Heart right ventricle (tissue), 16 donors: ENCODE data around the gene CCDC71L. TPM values are rescaled to one million over a fixed set of nuclear protein-coding genes. Genes with fewer than 3 reads are reported as not detected.
"Not testable (repeated sequence)": the region's sequence is repeated elsewhere in the genome, so short reads cannot be mapped to it uniquely, and the experiment has no call there.

Source experiments
- ATAC-seq, 8 donors: fragments of 200-7000 bp; cut with Tn5 transposase; one replicate each; pipeline ENCODE4 v1.9.1; 2020; ENCODE audit warnings: mild to moderate bottlenecking in 8 of 8, moderate library complexity in 8 of 8, moderate number of reproducible peaks in 1 of 8
- DNase-seq, 2 donors: peaks; one replicate each; pipeline ENCODE4 v3.0.0-alpha.2; 2020
- H3K27ac ChIP-seq, 10 donors: fragments of 200-600 bp; sonication (generic) in 2 of 10; one replicate each; pipeline versions ENCODE4 v1.5.0 to v1.8.0; 2020 to 2022; ENCODE audit warnings: mild to moderate bottlenecking in 3 of 10
- H3K27me3 ChIP-seq, 7 donors: fragments of 200-600 bp; one replicate each; pipeline ENCODE4 v1.8.0; 2021 to 2022; ENCODE audit warnings: mild to moderate bottlenecking in 2 of 7
- H3K36me3 ChIP-seq, 9 donors: fragments of 200-600 bp; sonication (generic) in 1 of 9; one replicate each; pipeline versions ENCODE4 v1.5.0 to v1.8.0; 2020 to 2022; ENCODE audit warnings: mild to moderate bottlenecking in 2 of 9
- H3K4me1 ChIP-seq, 9 donors: fragments of 200-600 bp; sonication (generic) in 1 of 9; one replicate each; pipeline versions ENCODE4 v1.5.0 to v1.8.0; 2020 to 2022; ENCODE audit warnings: mild to moderate bottlenecking in 4 of 9
- H3K4me3 ChIP-seq, 10 donors: fragments of 200-600 bp; sonication (generic) in 2 of 10; one replicate each; pipeline versions ENCODE4 v1.5.0 to v1.8.0; 2020 to 2022; ENCODE audit warnings: mild to moderate bottlenecking in 7 of 10, moderate library complexity in 2 of 10
- H3K9me3 ChIP-seq, 11 donors: fragments of 200-600 bp in 10 of 11; sonication (generic) in 2 of 11; one replicate each; pipeline versions ENCODE4 v1.5.0 to v1.8.0; 2013 to 2022; ENCODE audit warnings: mild to moderate bottlenecking in 2 of 11, control low read depth in 1 of 11, moderate library complexity in 1 of 11
- WGBS, 2 donors: extraction: QIAGEN DNeasy Blood & Tissue Kit; methylation state at CpG; one replicate each; pipeline ENCODE4 v1.1.7; 2013; ENCODE audit warnings: inconsistent platforms in 1 of 2; 5-methylcytosine and 5-hydroxymethylcytosine counted together
- intact Hi-C, 10 donors: fragments of 100-400 bp; cut with DNase I; formaldehyde crosslinking; loops; one replicate each; pipeline versions ENCODE4 v1.11.1 to v1.14.2; 2022
- polyA plus RNA-seq, 2 donors: library from polyadenylated mRNA; stranded (reverse); fragments of 200-250 nt; gene quantifications; one replicate each; pipeline ENCODE4 v1.2.3, GENCODE V29; 2013
- total RNA-seq, 10 donors: library from RNA; stranded (reverse); fragmentation: NEBNext Ultra II Directional in 3 of 10; extraction: Animal tissue kit (Norgen Biotek cat#: 25700) in 3 of 10; gene quantifications; one replicate each; pipeline versions ENCODE4 v1.2.1 to v1.2.4, GENCODE V29; 2021 to 2023
- TF ChIP-seq, protein P1 (sequence below), 9 donors: fragments of 200-600 bp; sonication (generic) in 2 of 9; IDR thresholded peaks; one replicate each; pipeline versions ENCODE4 v1.5.0 to v1.8.0; 2021 to 2022; ENCODE audit warnings: antibody characterized with exemption in 9 of 9, mild to moderate bottlenecking in 5 of 9, moderate library complexity in 1 of 9
- donor health status: Arrhythmogenic right ventricular cardiomyopathy.
- donor health status: ischemic (EF 13 %, LVEDD 7.1; RV severe dilation, severe dysfunction).
- donor health status: healthy with polysubstance abuse.
- donor health status: DM: no; HTN: yes; CAD: no.
- donor health status: DM: no; HTN: no; CAD: no.
- donor health status: ischemic (EF 25% LVEDD 6.9; RV normal size, moderate dysfunction).
- donor health status: ischemic (EF 25% LVEDD 5.7; RV mildly dilated, moderate dysfunction).
- donor health status: healthy.
- donor health status: DM: yes; HTN: yes; CAD: no.
- donor health status: Ischemic cardiomyopathy.
- donor health status: ischemic (EF 35%, LVEDD 5.7; RV mildly dilated, moderate dysfunction).
- donor health status: nonischemic (EF 11% LVEDD 7.7; RV severe dilation, severe dysfunction).
- donor health status: DM: yes; HTN: yes; CAD: no.
- donor health status: PGD.
- donor health status: ischemic (EF 29% LVEDD 5.4; RV normal size, mild dysfunction).
- donor health status: nonischemic (EF 23%, LVEDD 6.1; RV moderate dilation, normal function).

The CCDC71L gene
- total and polyA plus RNA-seq, 12 donors: 3.0 to 12.2 (median 5.6) TPM

DNA sequence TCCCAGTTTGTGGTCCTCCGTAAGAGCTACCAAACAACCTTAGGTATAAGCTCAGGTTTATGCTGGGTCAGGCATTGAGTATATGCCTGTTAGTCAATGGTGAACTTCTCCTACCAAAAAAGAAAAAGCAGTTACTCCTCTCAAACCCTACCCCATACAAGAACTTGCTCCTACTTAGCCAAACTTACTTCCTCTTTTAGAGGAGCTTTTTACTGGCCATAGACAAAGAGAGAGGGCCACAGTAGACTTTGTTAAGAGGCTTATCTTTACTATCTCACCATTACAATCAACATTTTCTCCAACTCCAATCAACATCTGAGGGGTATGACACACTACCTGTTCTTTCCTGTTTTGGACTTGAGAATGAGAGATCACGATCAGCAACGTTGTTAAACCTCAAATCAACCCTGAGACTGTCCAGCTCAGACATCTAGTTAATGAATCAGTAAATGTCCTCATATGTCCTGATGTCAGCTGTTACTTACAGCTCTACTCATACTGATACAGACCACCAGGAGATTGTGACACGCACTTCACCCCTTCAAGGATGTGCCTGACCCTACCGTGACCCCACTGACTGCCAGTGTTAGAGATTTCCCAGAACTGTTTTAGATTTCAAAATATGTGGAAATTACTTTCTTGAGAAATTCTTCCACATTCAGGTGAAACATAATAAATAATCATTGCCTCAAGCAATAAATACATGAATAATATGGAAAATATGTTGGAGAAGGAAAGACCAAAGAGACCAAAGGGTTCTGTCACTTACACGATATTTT is 18.4 kb upstream of the CCDC71L start:
- WGBS, 2 donors: 64 to 66% methylated on average over 6 of the region's 6 CpGs
- intact Hi-C loops: no loop called here
- Histone ChIP-seq H3K27ac (no peak overlapping the region), H3K4me1 (peaks cover 0 to 12% (median 0%) of the 10 kb centered on the region in 9 donors), H3K9me3 (no peaks in the 10 kb centered on the region), H3K36me3 (no peaks in the 10 kb centered on the region), H3K27me3 (no peaks in the 10 kb centered on the region), H3K4me3 (no peak overlapping the region)
- peak in 1 of 8 donors; percentile 42 for ATAC-seq
- DNase-seq: no peak
- TF ChIP-seq, protein P1, sequence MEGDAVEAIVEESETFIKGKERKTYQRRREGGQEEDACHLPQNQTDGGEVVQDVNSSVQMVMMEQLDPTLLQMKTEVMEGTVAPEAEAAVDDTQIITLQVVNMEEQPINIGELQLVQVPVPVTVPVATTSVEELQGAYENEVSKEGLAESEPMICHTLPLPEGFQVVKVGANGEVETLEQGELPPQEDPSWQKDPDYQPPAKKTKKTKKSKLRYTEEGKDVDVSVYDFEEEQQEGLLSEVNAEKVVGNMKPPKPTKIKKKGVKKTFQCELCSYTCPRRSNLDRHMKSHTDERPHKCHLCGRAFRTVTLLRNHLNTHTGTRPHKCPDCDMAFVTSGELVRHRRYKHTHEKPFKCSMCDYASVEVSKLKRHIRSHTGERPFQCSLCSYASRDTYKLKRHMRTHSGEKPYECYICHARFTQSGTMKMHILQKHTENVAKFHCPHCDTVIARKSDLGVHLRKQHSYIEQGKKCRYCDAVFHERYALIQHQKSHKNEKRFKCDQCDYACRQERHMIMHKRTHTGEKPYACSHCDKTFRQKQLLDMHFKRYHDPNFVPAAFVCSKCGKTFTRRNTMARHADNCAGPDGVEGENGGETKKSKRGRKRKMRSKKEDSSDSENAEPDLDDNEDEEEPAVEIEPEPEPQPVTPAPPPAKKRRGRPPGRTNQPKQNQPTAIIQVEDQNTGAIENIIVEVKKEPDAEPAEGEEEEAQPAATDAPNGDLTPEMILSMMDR (IDR thresholded peaks at IDR 0.05): no peak

DNA sequence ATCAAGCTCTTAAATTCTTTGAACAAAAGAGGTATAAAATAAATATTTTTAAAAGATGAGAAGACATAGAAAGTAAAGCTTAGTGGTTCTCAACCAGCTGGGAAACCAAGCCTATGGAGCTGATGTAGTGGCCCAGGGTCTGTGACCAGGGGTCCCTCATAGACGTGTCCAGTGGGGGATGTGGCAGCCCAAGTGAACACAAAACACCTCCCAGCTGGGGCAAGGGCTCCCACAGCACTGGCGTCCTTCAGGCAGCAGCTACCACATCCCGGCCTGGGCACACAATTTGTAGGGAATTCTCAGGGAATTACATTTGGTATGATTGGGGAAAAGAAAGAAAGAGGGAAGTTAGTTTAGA is 17.8 kb upstream of the CCDC71L start:
- ATAC-seq (no peak), DNase-seq (no peak)
- no peaks in the 10 kb centered on the region for H3K9me3 ChIP-seq
- H3K4me3 ChIP-seq: no peak overlapping the region
- intact Hi-C loops: no loop called here
- H3K36me3 ChIP-seq: no peaks in the 10 kb centered on the region
- H3K4me1 ChIP-seq: peaks cover 0 to 12% (median 0%) of the 10 kb centered on the region in 9 donors
- 91% methylated on average over 3 of the region's 3 CpGs for WGBS, 2 donors
- no peak overlapping the region for H3K27ac ChIP-seq
- TF ChIP-seq, protein P1 (IDR thresholded peaks at IDR 0.05): no peak
- H3K27me3 ChIP-seq: no peaks in the 10 kb centered on the region

DNA sequence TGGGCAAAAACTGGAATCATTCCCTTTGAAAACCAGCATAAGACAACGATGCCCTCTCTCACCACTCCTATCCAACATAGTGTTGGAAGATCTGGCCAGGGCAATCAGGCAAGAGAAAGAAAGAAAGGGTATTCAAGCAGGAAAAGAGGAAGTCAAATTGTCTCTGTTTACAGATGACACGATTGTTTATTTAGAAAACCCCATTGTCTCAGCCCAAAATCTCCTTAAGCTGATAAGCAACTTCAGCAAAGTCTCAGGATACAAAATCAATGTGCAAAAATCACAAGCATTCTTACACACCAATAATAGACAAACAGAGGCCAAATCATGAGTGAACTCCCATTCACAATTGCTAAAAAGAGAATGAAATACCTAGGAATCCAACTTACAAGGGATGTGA is 15.5 kb upstream of the CCDC71L start:
- H3K27me3 ChIP-seq, intact Hi-C loops, H3K9me3 ChIP-seq, DNase-seq, H3K36me3 ChIP-seq, H3K4me3 ChIP-seq, ATAC-seq, H3K27ac ChIP-seq: not testable (repeated sequence)
- peaks cover 0 to 12% (median 0%) of the 10 kb centered on the region in 9 donors for H3K4me1 ChIP-seq
- WGBS, 2 donors: 73 to 76% methylated on average over 2 of the region's 2 CpGs

DNA sequence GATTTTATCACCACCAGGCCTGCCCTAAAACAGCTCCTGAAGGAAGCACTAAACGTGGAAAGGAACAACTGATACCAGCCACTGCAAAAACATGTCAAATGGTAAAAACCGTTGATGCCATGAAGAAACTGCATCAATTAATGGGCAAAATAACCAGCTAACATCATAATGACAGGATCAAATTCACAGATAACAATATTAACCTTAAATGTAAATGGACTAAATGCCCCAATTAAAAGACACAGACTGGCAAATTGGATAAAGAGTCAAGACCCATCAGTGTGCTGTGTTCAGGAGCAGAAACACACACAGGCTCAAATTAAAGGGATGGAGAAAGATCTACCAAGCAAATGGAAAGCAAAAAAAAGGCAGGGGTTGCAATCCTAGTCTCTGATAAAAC is 12.7 kb upstream of the CCDC71L start:
- H3K27me3 ChIP-seq, H3K4me3 ChIP-seq, DNase-seq, ATAC-seq, H3K36me3 ChIP-seq, intact Hi-C loops, H3K4me1 ChIP-seq, H3K9me3 ChIP-seq, H3K27ac ChIP-seq: not testable (repeated sequence)
- WGBS, 2 donors: 67 to 80% methylated on average over 2 of the region's 2 CpGs

DNA sequence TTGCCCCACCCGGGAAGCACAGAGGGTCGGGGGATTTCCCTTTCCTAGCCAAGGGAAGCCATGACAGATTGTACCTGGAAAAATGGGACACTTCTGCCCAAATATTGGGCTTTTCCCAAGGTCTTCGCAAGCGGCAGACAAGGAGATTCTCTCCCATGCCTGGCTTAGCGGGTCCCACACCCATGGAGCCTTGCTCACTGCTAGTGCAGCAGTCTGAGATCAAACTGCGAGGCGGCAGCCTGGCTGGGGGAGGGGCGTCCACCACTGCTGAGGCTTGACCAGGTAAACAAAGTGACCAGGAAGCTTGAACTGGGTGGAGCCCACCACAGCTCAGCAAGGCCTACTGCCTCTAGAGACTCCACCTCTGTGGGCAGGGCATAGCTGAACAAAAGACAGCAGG is 11.0 kb upstream of the CCDC71L start:
- H3K27me3 ChIP-seq: not testable (repeated sequence)

DNA sequence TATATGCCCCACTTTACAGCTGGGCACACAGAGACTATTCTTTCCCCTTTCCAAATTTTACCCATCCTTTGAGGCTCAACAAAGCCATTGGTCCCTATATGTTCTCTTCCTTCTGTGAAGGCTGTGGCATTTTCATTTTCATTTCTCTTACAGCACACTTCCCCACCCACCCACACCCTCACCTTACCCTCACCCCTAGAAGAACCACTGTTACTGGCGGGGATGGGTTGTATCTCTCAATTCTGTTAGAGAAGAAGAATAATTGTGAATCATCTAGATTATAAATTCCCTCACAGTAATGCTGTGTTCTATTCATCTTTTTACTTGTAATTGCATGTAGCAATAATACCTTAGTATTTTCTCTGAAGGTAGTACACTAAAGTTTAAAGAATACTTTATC is 10.2 kb upstream of the CCDC71L start:
- no peak overlapping the region for H3K4me3 ChIP-seq
- H3K36me3 ChIP-seq: no peaks in the 10 kb centered on the region
- H3K9me3 ChIP-seq: no peaks in the 10 kb centered on the region
- ATAC-seq: no peak
- H3K27me3 ChIP-seq: no peaks in the 10 kb centered on the region
- 81 to 85% methylated on average over 1 of the region's 1 CpG for WGBS, 2 donors
- DNase-seq: no peak
- intact Hi-C loops: no loop called here
- no peak overlapping the region for H3K27ac ChIP-seq
- TF ChIP-seq, protein P1 (IDR thresholded peaks at IDR 0.05): no peak
- H3K4me1 ChIP-seq: no peaks in the 10 kb centered on the region

More for the DNA sequence above, 11.0 kb upstream of the CCDC71L start:
- WGBS, 2 donors: 89 to 94% methylated on average over 8 of the region's 8 CpGs
- H3K4me1 ChIP-seq, H3K4me3 ChIP-seq, H3K27ac ChIP-seq, DNase-seq, intact Hi-C loops, ATAC-seq, H3K36me3 ChIP-seq, H3K9me3 ChIP-seq: not testable (repeated sequence)
